Measurements from ENCODE around the gene CDAN1.

GRCh38 chr15:42710662-42711061, 26.3 kb downstream of the CDAN1 start:
- no peak for TF ChIP-seq POU6F1 (CRISPR knock-in tag; IDR thresholded peaks at IDR 0.05; ENCODE audit: borderline replicate concordance, low read depth)
- TF ChIP-seq ISL1 (CRISPR knock-in tag; IDR thresholded peaks at IDR 0.05) = no peak
- TF ChIP-seq ZFP30 (CRISPR knock-in tag; IDR thresholded peaks at IDR 0.05) = no peak
- TF ChIP-seq ZNF8 (CRISPR knock-in tag; IDR thresholded peaks at IDR 0.05) = no peak
